Peyer's patch (tissue), 4 donors: ENCODE measurements around the gene SLC25A27.

ENCODE experiments used
- CTCF ChIP-seq, 6 experiments: fragments of 450-650 bp in 4 of 6; fragments of 200-600 bp in 2 of 6; sonication (generic) in 1 of 6; IDR thresholded peaks; one replicate each; pipeline ENCODE4 v1.5.1; 2017 to 2019; ENCODE audit warnings: antibody characterized with exemption in 6 of 6, mild to moderate bottlenecking in 3 of 6, moderate library complexity in 1 of 6
- POLR2A ChIP-seq, 2 donors: fragments of 450-650 bp; IDR thresholded peaks; one replicate each; pipeline ENCODE4 v1.5.1; 2017; ENCODE audit warnings: antibody characterized with exemption in 2 of 2, mild to moderate bottlenecking in 2 of 2, moderate library complexity in 2 of 2

- TF ChIP-seq CTCF (IDR thresholded peaks at IDR 0.05) (no peak), POLR2A (IDR thresholded peaks at IDR 0.05) (no peak)
These were observed 8.7 kb downstream of the SLC25A27 start for GRCh38 chr6:46661483-46661882.
